Gastrocnemius medialis (tissue), 4 donors: ENCODE data around the gene SETD1B. TPM values are rescaled to one million over a fixed set of nuclear protein-coding genes. Genes with fewer than 3 reads are reported as not detected.

Experiments used
- ATAC-seq, 2 donors: fragments of 150-250 bp; one replicate each; pipeline ENCODE4 v1.9.1; 2016
- DNase-seq, 2 donors: peaks; one replicate each; pipeline ENCODE4 v3.0.0-alpha.2; 2019
- H3K27ac ChIP-seq, 4 donors: fragments of 200-600 bp; sonication (generic); 1 replicate in 1 of 4; 2 replicates in 3 of 4; pipeline ENCODE4 v1.5.1; 2016 to 2018; ENCODE audit warnings: mild to moderate bottlenecking in 2 of 4, moderate library complexity in 1 of 4
- H3K27me3 ChIP-seq, 3 donors: fragments of 200-600 bp; sonication (generic) in 2 of 3; 1 replicate in 1 of 3; 2 replicates in 2 of 3; pipeline versions ENCODE4 v1.5.1 to v1.6.0; 2016 to 2019; ENCODE audit warnings: mild to moderate bottlenecking in 1 of 3, moderate library complexity in 1 of 3
- H3K36me3 ChIP-seq, 2 donors: fragments of 200-600 bp; sonication (generic) in 1 of 2; one replicate each; pipeline ENCODE4 v1.5.1; 2017 to 2018
- H3K4me1 ChIP-seq, 2 donors: fragments of 200-600 bp; sonication (generic) in 1 of 2; one replicate each; pipeline ENCODE4 v1.5.1; 2016 to 2017; ENCODE audit warnings: mild to moderate bottlenecking in 2 of 2
- H3K4me3 ChIP-seq, 4 donors: fragments of 200-600 bp; sonication (generic) in 3 of 4; 1 replicate in 1 of 4; 2 replicates in 3 of 4; pipeline ENCODE4 v1.5.1; 2016 to 2019; ENCODE audit warnings: mild to moderate bottlenecking in 2 of 4
- H3K9me3 ChIP-seq, 3 donors: fragments of 200-600 bp; sonication (generic) in 2 of 3; 1 replicate in 1 of 3; 2 replicates in 2 of 3; pipeline ENCODE4 v1.5.1; 2016 to 2019
- CTCF ChIP-seq, 5 experiments: fragments of 450-650 bp in 3 of 5; fragments of 200-600 bp in 2 of 5; sonication (generic) in 2 of 5; IDR thresholded peaks in 4 of 5; conservative IDR thresholded peaks in 1 of 5; 1 replicate in 4 of 5; 2 replicates in 1 of 5; pipeline ENCODE4 v1.5.1; 2016 to 2019; ENCODE audit warnings: antibody characterized with exemption in 5 of 5, mild to moderate bottlenecking in 3 of 5, moderate library complexity in 3 of 5
- POLR2A ChIP-seq, 2 donors: fragments of 450-650 bp; IDR thresholded peaks; one replicate each; pipeline ENCODE4 v1.6.1; 2017; ENCODE audit warnings: antibody characterized with exemption in 2 of 2, mild to moderate bottlenecking in 2 of 2, moderate library complexity in 2 of 2
- in situ Hi-C, 4 donors: fragments of 200-750 bp; cut with MboI; loops; one replicate each; pipeline versions ENCODE4 v1.15.0 to v1.8.0; 2017; ENCODE audit warnings: low sequenced_read_pairs in 4 of 4
- intact Hi-C: fragments of 100-400 bp; cut with DNase I; formaldehyde crosslinking; loops from one replicate; pipeline ENCODE4 v1.15.1; 2023; ENCODE audit warnings: low total_unique reads
- total RNA-seq, 4 donors: library from RNA; depleted of rRNA; stranded (reverse); fragments of >200 nt; gene quantifications; one replicate each; pipeline versions ENCODE4 v1.1.0 to v1.2.3, GENCODE V29; 2016

Gene SETD1B
- total RNA-seq, 4 donors from 2014 or later = 2.2 to 9.3 (median 6.2) TPM

DNA sequence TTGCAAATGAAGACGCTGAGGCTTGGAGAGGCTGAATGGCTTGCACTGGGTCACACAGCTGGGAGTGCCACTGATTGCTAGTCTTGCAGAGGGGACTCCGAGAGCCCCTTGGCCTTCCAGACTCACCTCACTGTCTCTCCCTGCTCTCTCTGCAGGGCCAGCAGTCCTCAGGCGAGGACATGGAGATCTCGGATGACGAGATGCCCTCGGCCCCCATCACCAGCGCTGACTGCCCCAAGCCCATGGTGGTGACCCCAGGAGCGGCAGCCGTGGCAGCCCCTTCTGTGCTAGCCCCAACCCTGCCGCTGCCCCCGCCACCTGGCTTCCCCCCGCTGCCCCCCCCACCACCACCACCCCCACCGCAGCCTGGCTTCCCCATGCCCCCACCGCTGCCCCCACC lies 10.1 kb downstream of the SETD1B start:
- in situ Hi-C loops (no loop called here), intact Hi-C loops (no loop called here)
- Histone ChIP-seq H3K4me1 (peaks cover 25 to 32% of the 10 kb centered on the region in 2 donors), H3K9me3 (no peaks in the 10 kb centered on the region), H3K4me3 (no peak overlapping the region), H3K36me3 (peaks cover 9 to 61% of the 10 kb centered on the region in 2 donors), H3K27me3 (no peaks in the 10 kb centered on the region), H3K27ac (no peak overlapping the region)
- no peak for TF ChIP-seq POLR2A (IDR thresholded peaks at IDR 0.05)
- no peak for TF ChIP-seq CTCF (IDR thresholded peaks at IDR 0.05 in 4 of 5, conservative IDR thresholded peaks at IDR 0.05 in 1 of 5)
- no peak for ATAC-seq
- DNase-seq = no peak

DNA sequence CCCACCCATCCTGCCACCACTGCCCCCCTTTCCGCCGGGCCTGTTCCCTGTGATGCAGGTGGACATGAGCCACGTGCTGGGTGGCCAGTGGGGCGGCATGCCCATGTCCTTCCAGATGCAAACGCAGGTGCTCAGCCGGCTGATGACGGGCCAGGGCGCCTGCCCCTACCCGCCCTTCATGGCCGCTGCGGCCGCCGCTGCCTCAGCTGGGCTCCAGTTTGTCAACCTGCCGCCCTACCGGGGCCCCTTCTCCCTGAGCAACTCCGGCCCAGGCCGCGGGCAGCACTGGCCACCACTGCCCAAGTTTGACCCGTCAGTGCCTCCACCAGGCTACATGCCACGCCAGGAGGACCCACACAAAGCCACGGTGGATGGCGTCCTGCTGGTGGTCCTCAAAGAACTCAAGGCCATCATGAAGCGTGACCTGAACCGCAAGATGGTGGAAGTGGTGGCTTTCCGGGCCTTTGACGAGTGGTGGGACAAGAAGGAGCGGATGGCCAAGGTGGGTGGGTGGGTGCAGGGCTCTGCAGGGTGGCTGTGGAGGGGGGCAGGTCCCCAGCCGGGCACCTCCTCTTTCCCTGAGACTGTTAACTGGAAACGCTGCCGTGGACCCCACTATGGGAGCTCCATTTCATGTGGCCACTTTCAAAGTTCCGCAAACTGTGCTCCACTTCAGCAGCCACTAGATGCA lies 10.8 kb downstream of the SETD1B start:
- no peak for ATAC-seq
- intact Hi-C loops = no loop called here
- Histone ChIP-seq H3K36me3 (peaks cover 9 to 61% of the 10 kb centered on the region in 2 donors), H3K27me3 (no peaks in the 10 kb centered on the region), H3K4me1 (peaks cover 25 to 32% of the 10 kb centered on the region in 2 donors), H3K9me3 (no peaks in the 10 kb centered on the region), H3K4me3 (no peak overlapping the region), H3K27ac (no peak overlapping the region)
- TF ChIP-seq CTCF (IDR thresholded peaks at IDR 0.05 in 4 of 5, conservative IDR thresholded peaks at IDR 0.05 in 1 of 5) (no peak), POLR2A (IDR thresholded peaks at IDR 0.05) (no peak)
- DNase-seq = no peak
- in situ Hi-C loops = no loop called here

DNA sequence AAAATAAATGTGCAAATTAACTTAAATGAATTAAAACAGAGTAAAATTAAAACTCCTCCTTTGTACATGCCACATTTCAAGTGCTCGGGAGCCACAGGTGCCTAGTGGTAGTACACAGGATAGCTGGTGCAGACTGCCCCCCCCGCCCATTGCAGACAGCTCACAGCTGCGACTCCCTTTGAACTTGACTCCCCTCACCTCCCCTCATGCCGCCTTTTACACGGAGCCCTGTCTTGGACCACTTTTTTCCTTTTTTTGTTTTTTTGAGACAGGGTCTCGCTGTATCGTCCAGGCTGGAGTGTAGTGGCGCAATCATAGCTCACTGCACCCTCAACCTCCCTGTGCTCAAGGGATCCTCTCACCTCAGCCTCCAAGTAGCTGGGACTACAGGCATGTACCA lies 11.5 kb downstream of the SETD1B start:
- ATAC-seq = no peak
- TF ChIP-seq POLR2A (IDR thresholded peaks at IDR 0.05) = no peak
- TF ChIP-seq CTCF (IDR thresholded peaks at IDR 0.05 in 4 of 5, conservative IDR thresholded peaks at IDR 0.05 in 1 of 5) = no peak
- in situ Hi-C loops = no loop called here

GRCh38 chr12:121816925-121817647 lies 13.3 kb downstream of the SETD1B start:
- no peaks in the 10 kb centered on the region for H3K9me3 ChIP-seq
- no peak for TF ChIP-seq POLR2A (IDR thresholded peaks at IDR 0.05)
- no peak for TF ChIP-seq CTCF (IDR thresholded peaks at IDR 0.05 in 4 of 5, conservative IDR thresholded peaks at IDR 0.05 in 1 of 5)
- peaks cover 12 to 17% of the 10 kb centered on the region in 2 donors for H3K4me1 ChIP-seq
- ATAC-seq = no peak
- peaks cover 9 to 73% of the 10 kb centered on the region in 2 donors for H3K36me3 ChIP-seq
- intact Hi-C loops = no loop called here
- no peak overlapping the region for H3K27ac ChIP-seq
- H3K27me3 ChIP-seq = no peaks in the 10 kb centered on the region
- H3K4me3 ChIP-seq = no peak overlapping the region
- in situ Hi-C loops = no loop called here
- no peak for DNase-seq

More for the DNA sequence above, 11.5 kb downstream of the SETD1B start:
- Histone ChIP-seq H3K27ac (no peak overlapping the region), H3K36me3 (peaks cover 9 to 61% of the 10 kb centered on the region in 2 donors), H3K4me3 (no peak overlapping the region), H3K4me1 (peaks cover 25 to 32% of the 10 kb centered on the region in 2 donors), H3K9me3 (no peaks in the 10 kb centered on the region), H3K27me3 (no peaks in the 10 kb centered on the region)
- no peak for DNase-seq
- intact Hi-C loops = no loop called here
